H1 (cell line): Measurements from ENCODE around the gene TAF3.

Experiments
- ASH2L ChIP-seq: fragments of 200-600, 300-600 bp; sonication (generic); IDR thresholded peaks from one replicate; pipeline ENCODE4 v1.7.1; 2017; ENCODE audit warnings: low read length
- BRCA1 ChIP-seq: IDR thresholded peaks from 2 replicates; pipeline ENCODE4 v1.6.1; 2012; ENCODE audit warnings: low read depth, low read length, improper control_type of control experiment
- CHD2 ChIP-seq: IDR thresholded peaks from 2 replicates; pipeline ENCODE4 v1.6.1; 2012; ENCODE audit warnings: low read length, improper control_type of control experiment
- JUN ChIP-seq: IDR thresholded peaks from 2 replicates; pipeline ENCODE4 v1.6.1; 2011; ENCODE audit warnings: low read depth, mild to moderate bottlenecking, improper control_type of control experiment, low read length
- SP1 ChIP-seq: IDR thresholded peaks from 2 replicates; pipeline ENCODE4 v1.6.1; 2011; ENCODE audit warnings: low read depth, low read length
- TF ChIP-seq, protein P1 (sequence below), 3 experiments: IDR thresholded peaks; 1 replicate in 2 of 3; 2 replicates in 1 of 3; pipeline versions ENCODE4 v1.5.1 to v1.6.1; 2011; ENCODE audit warnings: low read length in 3 of 3, mild to moderate bottlenecking in 3 of 3, inconsistent platforms in 2 of 3, low read depth in 1 of 3, moderate library complexity in 1 of 3; ENCODE audit not compliant: insufficient read depth in 1 of 3; ENCODE audit errors: control extremely low read depth in 1 of 3

DNA sequence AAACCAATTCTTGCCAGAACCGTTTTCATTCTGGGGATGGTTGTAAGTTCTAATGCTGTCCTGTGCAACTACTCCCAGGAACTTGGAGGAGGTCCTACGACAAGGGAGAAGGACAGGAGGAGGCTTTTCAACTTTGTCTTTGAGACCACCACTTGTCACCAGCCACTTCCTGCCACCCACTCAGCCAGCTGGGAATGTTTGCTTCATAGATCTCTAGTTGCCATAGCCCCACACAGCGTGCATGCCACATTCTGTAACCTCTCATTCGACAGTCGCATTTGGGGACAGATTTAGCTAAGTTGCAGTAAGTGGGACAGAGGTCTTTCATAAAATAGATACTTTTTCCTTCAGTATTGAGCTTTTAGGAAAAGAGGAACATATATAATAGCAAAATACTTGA is 78.0 kb downstream of the TAF3 start:
- TF ChIP-seq SP1 = no peak
- no peak for TF ChIP-seq CHD2
- TF ChIP-seq, protein P1, sequence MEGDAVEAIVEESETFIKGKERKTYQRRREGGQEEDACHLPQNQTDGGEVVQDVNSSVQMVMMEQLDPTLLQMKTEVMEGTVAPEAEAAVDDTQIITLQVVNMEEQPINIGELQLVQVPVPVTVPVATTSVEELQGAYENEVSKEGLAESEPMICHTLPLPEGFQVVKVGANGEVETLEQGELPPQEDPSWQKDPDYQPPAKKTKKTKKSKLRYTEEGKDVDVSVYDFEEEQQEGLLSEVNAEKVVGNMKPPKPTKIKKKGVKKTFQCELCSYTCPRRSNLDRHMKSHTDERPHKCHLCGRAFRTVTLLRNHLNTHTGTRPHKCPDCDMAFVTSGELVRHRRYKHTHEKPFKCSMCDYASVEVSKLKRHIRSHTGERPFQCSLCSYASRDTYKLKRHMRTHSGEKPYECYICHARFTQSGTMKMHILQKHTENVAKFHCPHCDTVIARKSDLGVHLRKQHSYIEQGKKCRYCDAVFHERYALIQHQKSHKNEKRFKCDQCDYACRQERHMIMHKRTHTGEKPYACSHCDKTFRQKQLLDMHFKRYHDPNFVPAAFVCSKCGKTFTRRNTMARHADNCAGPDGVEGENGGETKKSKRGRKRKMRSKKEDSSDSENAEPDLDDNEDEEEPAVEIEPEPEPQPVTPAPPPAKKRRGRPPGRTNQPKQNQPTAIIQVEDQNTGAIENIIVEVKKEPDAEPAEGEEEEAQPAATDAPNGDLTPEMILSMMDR (IDR thresholded peaks at IDR 0.05; ENCODE audit: control extremely low read depth in 1 of 3, insufficient read depth in 1 of 3, low read depth in 1 of 3, low read length in 3 of 3) = no peak
- TF ChIP-seq ASH2L = no peak
- no peak for TF ChIP-seq JUN
- TF ChIP-seq BRCA1 = no peak
